Activated CD8-positive, alpha-beta memory T cell treated with anti-CD3 and anti-CD28 coated beads, Interleukin-2, amount 50 U/mL, for 24 hours (primary cell): ENCODE results near the gene ISCA1.

Experiments
- DNase-seq: peaks from one replicate; pipeline ENCODE4 v3.0.0-alpha.2; 2020; ENCODE audit errors: extremely low read depth

Gene ISCA1

GRCh38 chr9:86285261-86285660 is 2.9 kb upstream of the ISCA1 start:
- no peak for DNase-seq

DNA sequence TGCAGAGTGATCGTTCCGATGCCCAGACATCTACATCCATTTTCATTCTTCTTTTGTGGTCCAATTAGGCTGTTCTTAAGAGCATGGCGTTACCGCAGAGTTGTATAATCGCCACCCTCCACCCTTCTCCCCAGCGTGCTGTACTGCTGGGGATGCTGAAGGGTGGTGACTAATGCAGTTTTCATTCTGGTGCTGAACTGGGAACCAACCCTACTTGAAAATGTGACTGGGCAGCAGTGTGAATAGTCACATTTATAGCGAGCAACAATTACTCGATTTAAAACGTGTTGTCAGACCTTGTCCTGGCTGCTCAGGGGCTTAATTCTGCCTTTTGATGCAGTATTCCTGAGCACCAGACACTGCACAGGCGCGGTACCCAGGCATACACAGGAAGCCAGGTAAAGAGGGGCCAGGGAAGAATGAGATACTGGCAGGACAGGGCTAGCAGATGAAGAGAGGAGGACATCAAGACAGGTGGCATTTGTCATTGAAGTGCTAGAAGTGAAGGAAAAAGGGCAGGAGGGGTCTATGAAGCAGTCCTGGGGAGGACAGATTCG is 719 bp upstream of the ISCA1 start:
- no peak for DNase-seq

DNA sequence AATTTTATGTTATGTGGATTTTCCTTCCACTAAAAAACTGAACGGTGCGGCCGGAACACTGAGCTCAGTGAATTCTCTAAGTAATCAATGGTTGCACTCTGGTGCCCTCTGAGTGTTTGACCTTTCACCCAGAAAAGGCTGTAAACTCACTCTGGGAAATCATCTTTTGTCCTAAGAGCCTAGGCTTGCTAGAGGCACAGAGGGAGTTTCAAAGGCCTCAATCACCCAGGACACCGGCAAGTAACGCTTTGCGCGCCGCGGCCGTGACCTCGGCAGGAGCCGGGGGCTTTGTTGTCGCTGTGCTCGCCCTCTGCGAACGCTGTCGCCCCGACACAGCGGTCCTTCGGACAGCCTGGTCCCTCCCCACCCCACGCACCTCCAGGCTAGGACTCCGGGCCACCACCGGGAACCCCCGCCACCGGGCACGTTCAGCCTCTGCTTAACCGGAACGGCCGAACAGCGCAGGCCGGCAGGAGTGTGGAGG is 703 bp downstream of the ISCA1 start:
- DNase-seq, result no peak

DNA sequence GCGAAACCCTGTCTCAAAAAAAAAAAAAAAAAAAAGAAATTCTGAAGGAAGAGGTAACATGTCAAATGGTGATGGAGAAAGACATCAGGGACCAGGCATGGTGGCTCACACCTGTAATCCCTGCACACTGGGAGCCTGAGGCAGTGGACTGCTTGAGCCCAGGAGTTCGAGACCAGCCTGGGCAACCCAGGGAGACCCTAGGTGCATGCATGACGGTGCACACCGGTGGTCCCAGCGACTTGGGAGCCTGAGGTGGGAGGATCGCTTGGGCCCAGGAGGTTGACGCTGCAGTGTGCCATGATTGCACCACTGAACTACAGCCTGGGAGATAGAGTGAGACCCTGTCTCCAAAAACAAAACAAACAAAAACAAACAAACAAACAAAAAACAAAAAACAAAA is 1.8 kb downstream of the ISCA1 start:
- DNase-seq, result no peak

- DNase-seq, result no peak
These were observed 2.5 kb downstream of the ISCA1 start for GRCh38 chr9:86279839-86280238.

DNA sequence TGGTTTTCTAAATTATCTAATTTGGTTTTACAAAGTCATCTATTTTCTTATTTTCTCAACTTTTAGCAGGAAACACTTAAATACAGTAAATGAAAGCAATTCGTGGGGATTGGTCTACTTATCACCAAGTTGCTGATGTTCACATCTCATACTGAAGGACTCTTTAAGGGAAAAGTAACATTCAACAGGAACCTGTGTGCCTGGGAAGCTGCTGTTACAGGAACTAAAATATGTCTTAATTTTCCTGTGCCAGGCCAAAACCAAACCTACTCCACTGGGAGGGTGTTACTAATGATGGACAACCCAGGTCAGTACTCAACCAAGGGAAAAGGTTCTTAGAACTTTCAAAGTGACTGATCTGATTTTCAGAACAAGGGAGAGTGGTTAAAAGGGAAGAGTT is 5.3 kb downstream of the ISCA1 start:
- DNase-seq, result no peak

DNA sequence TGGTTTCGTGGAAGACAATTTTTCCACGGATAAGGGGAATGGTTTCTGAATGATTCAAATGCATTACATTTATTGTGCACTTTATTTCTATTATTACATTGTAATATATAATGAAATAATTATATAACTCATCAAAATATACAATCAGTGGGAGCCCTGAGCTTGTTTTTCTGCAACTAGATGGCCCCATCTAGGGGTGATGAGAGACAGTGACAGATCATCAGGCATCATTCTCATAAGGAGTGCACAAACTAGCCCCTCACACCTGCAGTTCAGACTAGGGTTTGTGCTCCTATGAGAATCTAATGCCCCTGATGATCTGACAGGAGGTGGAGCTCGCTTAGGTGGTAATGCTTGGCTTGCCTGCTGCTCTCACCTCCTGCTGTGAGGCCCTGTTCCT is 6.4 kb downstream of the ISCA1 start:
- DNase-seq, result no peak

DNA sequence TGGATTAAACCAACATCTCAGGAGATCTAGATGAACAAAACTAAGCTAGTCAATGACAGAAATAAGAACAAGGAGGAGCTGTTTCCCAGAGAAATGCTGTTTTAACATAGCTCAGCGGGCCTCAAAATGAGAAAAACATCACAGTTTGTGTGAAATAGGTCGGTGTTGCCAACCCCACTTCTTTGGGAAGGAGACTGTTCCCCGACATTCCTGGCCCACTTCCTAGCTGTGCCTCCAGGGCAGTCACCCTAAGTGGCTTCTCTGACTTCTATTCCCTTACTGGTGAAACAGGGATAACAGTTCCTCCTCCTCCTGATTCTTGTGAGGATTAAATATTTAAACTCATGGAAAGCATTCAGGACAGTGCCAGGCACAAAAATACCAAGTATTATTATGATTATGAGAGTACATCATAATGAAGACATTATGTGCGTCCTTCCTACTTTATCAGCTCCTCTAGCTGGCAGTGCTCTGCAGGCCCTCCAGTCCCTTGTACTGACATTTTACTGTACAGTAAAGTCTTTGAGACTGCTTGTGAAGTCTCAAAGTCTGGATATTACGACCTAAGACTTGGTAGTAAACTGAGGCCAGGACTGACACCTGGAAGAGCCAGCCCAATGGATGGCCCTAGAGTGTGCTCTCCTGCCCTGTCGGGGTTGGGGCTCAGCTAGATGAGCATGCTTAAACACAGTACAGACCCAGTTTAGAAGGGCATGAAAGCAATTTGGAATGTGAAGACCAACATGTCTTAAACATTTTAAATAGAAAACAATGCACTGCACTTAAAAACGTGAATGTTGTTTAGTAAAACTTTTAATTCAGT is 7.3 kb downstream of the ISCA1 start:
- DNase-seq, result no peak

DNA sequence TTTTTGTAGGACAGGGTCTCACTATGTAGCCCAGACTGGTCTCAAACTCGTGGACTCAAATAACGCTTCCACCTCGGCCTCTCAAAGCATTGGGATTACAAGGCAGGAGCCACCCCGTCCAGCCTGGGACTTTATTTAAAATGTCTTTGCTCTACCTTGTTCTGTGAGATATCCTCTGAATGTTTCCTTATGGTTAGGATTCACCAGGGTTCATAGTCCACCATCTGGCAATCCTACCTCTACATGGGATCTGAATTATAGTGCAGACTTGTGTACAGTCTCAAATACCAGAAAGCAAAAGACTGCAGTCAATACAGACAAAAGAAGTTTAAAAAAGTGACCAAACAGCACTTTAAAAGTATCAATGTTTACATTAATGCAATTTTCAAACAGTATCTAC is 10.1 kb downstream of the ISCA1 start:
- DNase-seq, result no peak

DNA sequence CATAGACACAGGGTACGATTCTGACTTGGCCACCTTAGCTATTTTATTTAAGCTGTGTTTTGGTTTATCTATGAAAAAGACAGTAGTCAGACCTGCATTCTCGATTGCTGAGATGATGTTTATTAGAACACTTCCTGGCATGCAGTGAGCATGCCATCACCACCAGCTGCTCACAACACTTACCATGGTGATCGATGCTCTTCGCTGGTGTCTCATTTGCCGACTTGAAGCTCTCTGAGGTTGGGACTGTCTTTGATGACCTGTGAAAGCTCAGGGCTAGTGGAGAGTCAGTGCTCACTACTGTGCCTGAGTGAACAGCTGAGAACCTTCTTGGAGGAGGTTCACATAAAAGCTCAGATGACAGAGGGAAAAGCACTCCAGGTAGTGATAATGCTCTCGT is 18.5 kb downstream of the ISCA1 start:
- no peak for DNase-seq

GRCh38 chr9:86262492-86262891 is 19.8 kb downstream of the ISCA1 start:
- no peak for DNase-seq

GRCh38 chr9:86259557-86259956 is 22.8 kb downstream of the ISCA1 start, which contains the start of gene C9orf153:
Gene C9orf153, minus strand, starts transcription at chr9:86259657. Its CDS starts 30,054 bp downstream, at chr9:86229603.
- DNase-seq, result no peak

DNA sequence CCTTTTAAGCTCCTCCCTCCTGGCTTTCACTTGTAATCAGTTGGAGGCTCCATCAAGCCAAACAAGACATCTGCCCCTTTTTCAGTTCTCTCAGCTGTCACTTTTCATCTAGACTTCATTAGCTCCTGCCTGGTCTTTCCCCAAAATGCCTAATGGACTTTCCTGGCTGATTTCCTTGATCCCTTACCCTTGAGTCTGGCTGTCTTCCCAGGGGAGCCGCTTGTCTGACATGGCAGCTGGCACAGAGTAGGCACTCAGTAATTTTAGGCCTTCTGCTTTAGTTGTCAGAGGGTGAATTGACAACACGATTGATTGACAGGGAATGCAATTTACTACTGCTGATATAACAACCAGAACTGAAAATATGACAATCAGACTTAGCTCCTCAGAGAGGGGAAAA is 24.9 kb downstream of the ISCA1 start:
- no peak for DNase-seq

DNA sequence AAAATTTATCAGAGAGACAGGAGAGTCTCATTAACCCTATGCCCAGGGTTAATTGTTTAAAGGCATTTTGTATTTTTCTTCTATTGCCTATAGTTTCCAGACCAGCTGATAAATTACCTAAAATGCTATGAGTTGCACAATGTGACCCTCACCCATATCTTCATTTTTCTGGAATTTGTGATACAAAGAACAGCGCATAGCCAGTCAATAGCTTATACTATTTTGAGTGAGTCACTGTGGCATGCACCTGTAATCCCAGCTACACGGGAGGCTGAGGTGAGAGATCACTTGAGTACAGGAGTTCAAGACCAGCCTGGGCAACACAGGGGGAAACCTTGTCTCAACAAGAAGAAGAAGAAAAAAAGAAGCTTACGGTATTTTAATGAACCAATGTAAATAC is 25.7 kb downstream of the ISCA1 start:
- no peak for DNase-seq

- DNase-seq, result no peak
These were observed 28.8 kb downstream of the ISCA1 start for GRCh38 chr9:86253577-86253976.

GRCh38 chr9:86252870-86253269 is 29.5 kb downstream of the ISCA1 start:
- DNase-seq, result no peak

- no peak for DNase-seq
These were observed 32.2 kb downstream of the ISCA1 start for GRCh38 chr9:86250123-86250522.

- no peak for DNase-seq
These were observed 33.6 kb downstream of the ISCA1 start for GRCh38 chr9:86248746-86249145.

DNA sequence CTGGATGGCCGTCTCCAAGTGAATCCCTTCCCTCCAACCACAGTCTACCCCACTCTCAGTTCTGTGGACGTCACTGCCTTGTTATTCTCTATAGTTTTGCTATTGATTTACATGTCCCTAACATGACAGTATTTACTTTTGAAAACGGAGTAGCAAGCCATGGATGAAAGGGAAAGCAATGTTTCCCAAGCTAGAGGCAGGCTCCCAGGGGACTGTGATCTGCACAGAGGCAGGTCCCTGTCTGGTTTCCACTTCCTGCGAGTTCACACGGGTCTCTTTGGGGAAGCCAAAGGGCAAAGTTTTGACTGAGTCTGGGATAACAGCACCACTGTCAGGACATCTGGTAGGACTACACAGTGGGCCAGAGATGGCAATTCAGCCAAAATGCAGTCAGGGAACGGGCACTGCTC is 35.6 kb downstream of the ISCA1 start:
- no peak for DNase-seq

DNA sequence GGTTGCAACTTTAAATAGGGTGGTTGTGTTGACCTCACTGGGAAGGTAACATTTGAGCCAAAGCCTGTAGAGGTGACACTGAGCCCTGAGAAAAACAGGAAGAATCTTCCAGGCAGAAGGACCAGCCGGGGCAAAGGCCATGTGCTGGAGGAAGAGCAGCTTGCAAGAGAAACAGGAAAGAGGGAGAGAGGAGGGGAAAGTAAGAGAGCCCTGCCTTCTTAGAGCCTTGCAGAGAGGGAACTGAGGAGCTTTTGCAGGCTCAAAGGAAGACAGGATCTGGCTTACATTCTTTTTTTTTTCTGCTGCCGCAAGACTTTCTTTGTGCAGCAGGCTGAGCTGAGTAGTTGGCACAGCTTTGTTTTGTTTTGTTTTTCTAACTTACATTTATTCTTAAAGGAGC is 40.3 kb downstream of the ISCA1 start:
- no peak for DNase-seq

DNA sequence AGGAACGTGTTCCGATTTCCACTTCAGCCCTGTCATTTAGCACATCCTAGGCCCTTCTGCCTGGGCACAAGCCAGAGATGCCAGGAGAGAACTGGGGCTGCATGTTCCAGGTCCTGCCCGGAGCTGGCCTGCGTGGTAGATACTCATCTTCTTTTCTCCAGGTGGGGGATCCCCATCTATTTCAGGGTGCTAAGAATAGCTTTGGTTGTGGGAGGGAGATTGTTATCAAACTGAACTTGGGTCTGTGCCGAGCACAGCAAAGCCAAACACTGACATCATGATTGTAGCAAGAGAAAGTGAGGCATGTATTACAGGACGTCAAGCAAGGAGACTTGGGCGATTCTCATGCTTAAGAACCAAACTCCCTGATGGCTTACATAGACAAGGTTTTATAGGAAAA is 41.1 kb downstream of the ISCA1 start:
- DNase-seq, result no peak

GRCh38 chr9:86238861-86239770 is 43.2 kb downstream of the ISCA1 start:
- no peak for DNase-seq
